GM23248 (cell line): ENCODE results near the gene COL9A3.

Experiments used
- EZH2 ChIP-seq: fragments of 200-600 bp; sonication (generic); IDR thresholded peaks from 2 replicates; pipeline ENCODE4 v1.6.1; 2018; ENCODE audit warnings: antibody characterized with exemption, mild to moderate bottlenecking; ENCODE audit not compliant: insufficient read depth, poor library complexity, severe bottlenecking
- EZH2phosphoT487 ChIP-seq: fragments of 200-600 bp; sonication (generic); IDR thresholded peaks from 2 replicates; pipeline ENCODE4 v1.6.1; 2018; ENCODE audit warnings: antibody characterized with exemption, moderate library complexity, mild to moderate bottlenecking, low read depth; ENCODE audit not compliant: insufficient read depth

GRCh38 chr20:62834967-62835730 is 18.3 kb downstream of the COL9A3 start:
- TF ChIP-seq EZH2 (no peak), EZH2phosphoT487 (no peak)
